Ascending aorta (tissue), 2 donors: ENCODE measurements around the gene ZNF860. TPM values are rescaled to one million over a fixed set of nuclear protein-coding genes. Genes with fewer than 3 reads are reported as not detected.

ENCODE experiments used
- DNase-seq, 2 donors: peaks; one replicate each; pipeline ENCODE4 v3.0.0-alpha.2; 2019; ENCODE audit warnings: low spot score in 2 of 2
- H3K27ac ChIP-seq, 2 donors: fragments of 200-600 bp; sonication (generic); one replicate each; pipeline ENCODE4 v1.5.1; 2016 to 2017; ENCODE audit warnings: mild to moderate bottlenecking in 1 of 2
- H3K27me3 ChIP-seq: fragments of 200-600 bp; sonication (generic); one replicate; pipeline ENCODE4 v1.5.1; 2017
- H3K36me3 ChIP-seq, 2 donors: fragments of 200-600 bp; sonication (generic); one replicate each; pipeline ENCODE4 v1.5.1; 2016
- H3K4me1 ChIP-seq, 2 donors: fragments of 200-600 bp; sonication (generic); one replicate each; pipeline ENCODE4 v1.5.1; 2016 to 2017; ENCODE audit warnings: mild to moderate bottlenecking in 1 of 2
- H3K4me3 ChIP-seq, 2 donors: fragments of 200-600 bp; sonication (generic); one replicate each; pipeline ENCODE4 v1.5.1; 2016 to 2017; ENCODE audit warnings: mild to moderate bottlenecking in 1 of 2
- H3K9me3 ChIP-seq, 2 donors: fragments of 200-600 bp; sonication (generic); one replicate each; pipeline ENCODE4 v1.5.1; 2016
- CTCF ChIP-seq, 3 experiments: fragments of 200-600 bp in 2 of 3; fragments of 450-650 bp in 1 of 3; sonication (generic) in 2 of 3; IDR thresholded peaks; one replicate each; pipeline ENCODE4 v1.5.1; 2016 to 2019; ENCODE audit warnings: antibody characterized with exemption in 3 of 3, mild to moderate bottlenecking in 1 of 3, moderate library complexity in 1 of 3
- intact Hi-C: fragments of 100-400 bp; cut with DNase I; formaldehyde crosslinking; loops from one replicate; pipeline ENCODE4 v1.15.1; 2023
- total RNA-seq: library from RNA; depleted of rRNA; stranded (reverse); fragments of >200 nt; gene quantifications from one replicate; pipeline ENCODE4 v1.1.0, GENCODE V29; 2016

ZNF860 gene
- total RNA-seq, 1 donor from 2014 or later: 0.43 TPM

- Histone ChIP-seq H3K4me1 (peaks cover 0 to 10% of the 10 kb centered on the region in 2 donors), H3K9me3 (no peaks in the 10 kb centered on the region), H3K36me3 (no peaks in the 10 kb centered on the region), H3K4me3 (no peak overlapping the region), H3K27me3 (no peaks in the 10 kb centered on the region), H3K27ac (no peak overlapping the region)
- no peak for TF ChIP-seq CTCF (IDR thresholded peaks at IDR 0.05)
- DNase-seq: no peak
- intact Hi-C loops: no loop called here
These were observed 44.3 kb upstream of the ZNF860 start for GRCh38 chr3:31937225-31937624.

GRCh38 chr3:31942446-31942845 lies 39.1 kb upstream of the ZNF860 start:
- no peak for DNase-seq
- H3K27me3 ChIP-seq: no peaks in the 10 kb centered on the region

GRCh38 chr3:31943041-31943440 lies 38.5 kb upstream of the ZNF860 start:
- peaks cover 0 to 3% of the 10 kb centered on the region in 2 donors for H3K9me3 ChIP-seq
- H3K4me1 ChIP-seq: no peaks in the 10 kb centered on the region
- H3K4me3 ChIP-seq: no peak overlapping the region
- no peak overlapping the region for H3K27ac ChIP-seq
- DNase-seq: no peak
- H3K27me3 ChIP-seq: no peaks in the 10 kb centered on the region
- intact Hi-C loops: no loop called here
- no peaks in the 10 kb centered on the region for H3K36me3 ChIP-seq
- TF ChIP-seq CTCF (IDR thresholded peaks at IDR 0.05): no peak

More at GRCh38 chr3:31942446-31942845, 39.1 kb upstream of the ZNF860 start:
- Histone ChIP-seq H3K9me3 (peaks cover 0 to 3% of the 10 kb centered on the region in 2 donors), H3K36me3 (no peaks in the 10 kb centered on the region), H3K4me3 (no peak overlapping the region), H3K4me1 (no peaks in the 10 kb centered on the region), H3K27ac (no peak overlapping the region)
- TF ChIP-seq CTCF (IDR thresholded peaks at IDR 0.05): no peak
- intact Hi-C loops: no loop called here

GRCh38 chr3:31945738-31946052 lies 35.9 kb upstream of the ZNF860 start:
- TF ChIP-seq CTCF (IDR thresholded peaks at IDR 0.05): no peak
- Histone ChIP-seq H3K36me3 (no peaks in the 10 kb centered on the region), H3K4me3 (no peak overlapping the region), H3K9me3 (peaks cover 0 to 3% of the 10 kb centered on the region in 2 donors), H3K27me3 (no peaks in the 10 kb centered on the region), H3K4me1 (no peaks in the 10 kb centered on the region), H3K27ac (no peak overlapping the region)
- intact Hi-C loops: no loop called here
- no peak for DNase-seq

- intact Hi-C loops: no loop called here
- Histone ChIP-seq H3K4me1 (no peaks in the 10 kb centered on the region), H3K27ac (no peak overlapping the region), H3K27me3 (no peaks in the 10 kb centered on the region), H3K36me3 (no peaks in the 10 kb centered on the region), H3K9me3 (peaks cover 0 to 3% of the 10 kb centered on the region in 2 donors), H3K4me3 (no peak overlapping the region)
- no peak for DNase-seq
- no peak for TF ChIP-seq CTCF (IDR thresholded peaks at IDR 0.05)
These were observed 35.0 kb upstream of the ZNF860 start for GRCh38 chr3:31946484-31947081.

- no peak overlapping the region for H3K27ac ChIP-seq
- peaks cover 0 to 3% of the 10 kb centered on the region in 2 donors for H3K9me3 ChIP-seq
- DNase-seq: no peak
- H3K27me3 ChIP-seq: no peaks in the 10 kb centered on the region
- no peaks in the 10 kb centered on the region for H3K36me3 ChIP-seq
- no peaks in the 10 kb centered on the region for H3K4me1 ChIP-seq
- no peak for TF ChIP-seq CTCF (IDR thresholded peaks at IDR 0.05)
- H3K4me3 ChIP-seq: no peak overlapping the region
- intact Hi-C loops: no loop called here
These were observed 34.4 kb upstream of the ZNF860 start for GRCh38 chr3:31947162-31947561.
